Endothelial cell of umbilical vein (primary cell): Measurements from ENCODE around the gene NEURL1B. TPM values are rescaled to one million over a fixed set of nuclear protein-coding genes. Genes with fewer than 3 reads are reported as not detected.

ENCODE experiments used
- BruUV-seq: library from RNA; stranded (reverse); fragments of 400-500 nt; replicated peaks from 2 replicates; lab custom pipeline; 2021; lab: Mats Ljungman, UMichigan
- CTCF ChIA-PET: fragments of 300-600, 350-600 bp; sonication (Branson Sonifier 250); formaldehyde crosslinking; loops from one replicate; lab custom pipeline; 2021; ENCODE audit warnings: antibody characterized with exemption, inconsistent platforms; lab: Charles Lee
- POLR2A ChIA-PET: fragments of 300-600, 350-600 bp; sonication (Branson Sonifier 250); formaldehyde crosslinking; loops from one replicate; lab custom pipeline; 2021; ENCODE audit warnings: antibody characterized with exemption, inconsistent platforms; lab: Charles Lee
- DNase-seq: peaks from one replicate; pipeline ENCODE4 v3.0.0-alpha.2; 2011; ENCODE audit warnings: low read depth, low spot score
- FAIRE-seq: peaks from 2 replicates; lab custom pipeline; 2011; peaks lifted over from hg19 to GRCh38; lab: Jason Lieb, UNC
- H2AFZ ChIP-seq: 2 replicates; pipeline ENCODE4 v1.6.0; 2012; ENCODE audit warnings: low read depth, low read length, control low read depth, inconsistent platforms
- H3K27ac ChIP-seq: 2 replicates; pipeline ENCODE4 v1.5.1; 2011; ENCODE audit warnings: low read depth, mild to moderate bottlenecking, control low read depth, low read length, moderate library complexity; ENCODE audit not compliant: insufficient read depth
- H3K27me3 ChIP-seq, 2 experiments: 2 replicates each; pipeline versions ENCODE4 v1.6.0 to v1.6.1; 2011; ENCODE audit warnings: low read length in 2 of 2, mixed read lengths in 1 of 2; ENCODE audit not compliant: control insufficient read depth in 2 of 2, insufficient read depth in 2 of 2
- H3K36me3 ChIP-seq, 2 experiments: 2 replicates in 1 of 2; 3 replicates in 1 of 2; pipeline ENCODE4 v1.5.1; 2011; ENCODE audit warnings: low read length in 2 of 2, mild to moderate bottlenecking in 1 of 2, moderate library complexity in 1 of 2; ENCODE audit not compliant: control insufficient read depth in 2 of 2, insufficient read depth in 2 of 2; ENCODE audit errors: extremely low read depth in 1 of 2
- H3K4me1 ChIP-seq: 3 replicates; pipeline ENCODE4 v1.5.1; 2011; ENCODE audit warnings: mild to moderate bottlenecking, low read length; ENCODE audit not compliant: control insufficient read depth, insufficient read depth; ENCODE audit errors: extremely low read depth
- H3K4me2 ChIP-seq: 2 replicates; pipeline ENCODE4 v1.6.1; 2011; ENCODE audit warnings: low read length, control low read depth, mixed read lengths; ENCODE audit not compliant: insufficient read depth
- H3K4me3 ChIP-seq, 3 experiments: fragments of 200-600 bp in 1 of 3; sonication (generic), shearing (Covaris generic) in 1 of 3; replicated peaks in 1 of 3; 2 replicates each; pipeline ENCODE4 v1.5.1; 2011 to 2016; ENCODE audit warnings: control low read depth in 3 of 3, low read length in 3 of 3, mild to moderate bottlenecking in 2 of 3, inconsistent platforms in 1 of 3, low read depth in 1 of 3, moderate library complexity in 1 of 3; ENCODE audit not compliant: insufficient read depth in 1 of 3
- H3K79me2 ChIP-seq: 2 replicates; pipeline ENCODE4 v1.6.0; 2012; ENCODE audit warnings: low read length, inconsistent platforms; ENCODE audit not compliant: control insufficient read depth, insufficient read depth
- H3K9ac ChIP-seq: replicated peaks from 2 replicates; pipeline ENCODE3; 2011; ENCODE audit warnings: low read length, control low read depth; ENCODE audit not compliant: insufficient read depth; ENCODE audit errors: extremely low read depth
- H3K9me1 ChIP-seq: replicated peaks from 3 replicates; pipeline ENCODE4 v1.6.0; 2011; ENCODE audit warnings: mild to moderate bottlenecking, low read length; ENCODE audit not compliant: control insufficient read depth, insufficient read depth; ENCODE audit errors: extremely low read depth
- H3K9me3 ChIP-seq: replicated peaks from 2 replicates; pipeline ENCODE4 v1.5.1; 2012; ENCODE audit warnings: low read length, inconsistent platforms; ENCODE audit not compliant: control insufficient read depth, insufficient read depth
- H4K20me1 ChIP-seq: replicated peaks from 2 replicates; pipeline ENCODE3; 2011; ENCODE audit warnings: mild to moderate bottlenecking, low read length; ENCODE audit not compliant: control insufficient read depth, insufficient read depth; ENCODE audit errors: extremely low read depth
- EZH2 ChIP-seq: IDR thresholded peaks from 2 replicates; pipeline ENCODE4 v1.6.1; 2012; ENCODE audit warnings: borderline replicate concordance, low read depth, mild to moderate bottlenecking, moderate library complexity, low read length, inconsistent platforms; ENCODE audit not compliant: severe bottlenecking
- FOS ChIP-seq: IDR thresholded peaks from 2 replicates; pipeline ENCODE4 v1.6.1; 2011; ENCODE audit warnings: mild to moderate bottlenecking, low read length, moderate library complexity, borderline replicate concordance; ENCODE audit not compliant: insufficient read depth
- GATA2 ChIP-seq: IDR thresholded peaks from 2 replicates; pipeline ENCODE4 v1.7.0; 2011; ENCODE audit warnings: low read depth, mild to moderate bottlenecking, moderate library complexity, mixed read lengths, low read length; ENCODE audit not compliant: insufficient read length, insufficient read depth
- JUN ChIP-seq: IDR thresholded peaks from 2 replicates; pipeline ENCODE4 v1.6.1; 2011; ENCODE audit warnings: borderline replicate concordance, low read depth; ENCODE audit not compliant: insufficient read length, insufficient read depth
- MAX ChIP-seq: IDR thresholded peaks from 2 replicates; pipeline ENCODE4 v1.6.1; 2011; ENCODE audit not compliant: insufficient read depth, insufficient read length
- MYC ChIP-seq: IDR thresholded peaks from one replicate; pipeline ENCODE4 v1.6.1; 2011; ENCODE audit warnings: mild to moderate bottlenecking, low read depth, low read length
- POLR2A ChIP-seq: IDR thresholded peaks from 2 replicates; pipeline ENCODE4 v1.6.1; 2012; ENCODE audit warnings: low read depth, mild to moderate bottlenecking, control low read depth, low read length
- POLR2AphosphoS5 ChIP-seq: IDR thresholded peaks from 2 replicates; pipeline ENCODE4 v1.6.1; 2012; ENCODE audit warnings: low read depth, mild to moderate bottlenecking, control low read depth, low read length, moderate library complexity; ENCODE audit not compliant: insufficient read depth
- dilution Hi-C: fragments of 300-500 bp; cut with MboI; formaldehyde crosslinking; loops from one replicate; pipeline ENCODE4 v1.15.0; 2019; ENCODE audit warnings: low sequenced_read_pairs; ENCODE audit not compliant: extremely low pct_ligation_motif_present
- intact Hi-C: fragments of 100-400 bp; cut with micrococcal nuclease; formaldehyde crosslinking; loops from one replicate; pipeline ENCODE4 v1.10.0; 2022
- polyA plus RNA-seq, 4 experiments: library from polyadenylated mRNA; depleted of rRNA in 3 of 4; stranded (reverse) in 3 of 4; unstranded in 1 of 4; fragments of >200 nt; gene quantifications; 2 replicates each; pipeline versions ENCODE4 v1.2.1 to v1.2.3, GENCODE V29; 2011 to 2012; ENCODE audit warnings: missing spikeins in 1 of 4
- total RNA-seq: library from RNA; stranded (reverse); gene quantifications from 2 replicates; pipeline ENCODE4 v1.2.3, GENCODE V29; 2021
- TF ChIP-seq, protein P1 (sequence below), 2 donors: IDR thresholded peaks; 1 replicate in 1 of 2; 2 replicates in 1 of 2; pipeline ENCODE4 v1.5.1; 2011; ENCODE audit warnings: low read length in 2 of 2, mild to moderate bottlenecking in 2 of 2, moderate library complexity in 2 of 2, control low read depth in 1 of 2, inconsistent platforms in 1 of 2, low read depth in 1 of 2; ENCODE audit not compliant: insufficient read depth in 1 of 2; ENCODE audit errors: extremely low read depth in 1 of 2

Gene NEURL1B
- total and polyA plus RNA-seq, 2 donors (not counting 3 experiments of a cell fraction or from before 2014, with no cell fraction given) = 0.44 to 1.6 TPM

- TF ChIP-seq MAX (no peak), POLR2A (no peak), GATA2 (no peak), POLR2AphosphoS5 (no peak), MYC (no peak), EZH2 (no peak), JUN (no peak), FOS (no peak)
- TF ChIP-seq, protein P1, sequence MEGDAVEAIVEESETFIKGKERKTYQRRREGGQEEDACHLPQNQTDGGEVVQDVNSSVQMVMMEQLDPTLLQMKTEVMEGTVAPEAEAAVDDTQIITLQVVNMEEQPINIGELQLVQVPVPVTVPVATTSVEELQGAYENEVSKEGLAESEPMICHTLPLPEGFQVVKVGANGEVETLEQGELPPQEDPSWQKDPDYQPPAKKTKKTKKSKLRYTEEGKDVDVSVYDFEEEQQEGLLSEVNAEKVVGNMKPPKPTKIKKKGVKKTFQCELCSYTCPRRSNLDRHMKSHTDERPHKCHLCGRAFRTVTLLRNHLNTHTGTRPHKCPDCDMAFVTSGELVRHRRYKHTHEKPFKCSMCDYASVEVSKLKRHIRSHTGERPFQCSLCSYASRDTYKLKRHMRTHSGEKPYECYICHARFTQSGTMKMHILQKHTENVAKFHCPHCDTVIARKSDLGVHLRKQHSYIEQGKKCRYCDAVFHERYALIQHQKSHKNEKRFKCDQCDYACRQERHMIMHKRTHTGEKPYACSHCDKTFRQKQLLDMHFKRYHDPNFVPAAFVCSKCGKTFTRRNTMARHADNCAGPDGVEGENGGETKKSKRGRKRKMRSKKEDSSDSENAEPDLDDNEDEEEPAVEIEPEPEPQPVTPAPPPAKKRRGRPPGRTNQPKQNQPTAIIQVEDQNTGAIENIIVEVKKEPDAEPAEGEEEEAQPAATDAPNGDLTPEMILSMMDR (IDR thresholded peaks at IDR 0.05; ENCODE audit: extremely low read depth in 1 of 2, insufficient read depth in 1 of 2, low read depth in 1 of 2, low read length in 2 of 2) = no peak
- DNase-seq = no peak
- Histone ChIP-seq H3K4me2 (no peak overlapping the region), H3K4me1 (no peaks in the 10 kb centered on the region), H3K9me3 (no peaks in the 10 kb centered on the region), H4K20me1 (no peaks in the 10 kb centered on the region), H3K27me3 (peaks cover 0 to 5% of the 10 kb centered on the region in 2 experiments), H3K27ac (no peak overlapping the region), H3K79me2 (no peaks in the 10 kb centered on the region), H2AFZ (no peak overlapping the region), H3K9ac (no peak overlapping the region), H3K4me3 (no peak overlapping the region), H3K36me3 (no peaks in the 10 kb centered on the region), H3K9me1 (no peaks in the 10 kb centered on the region)
- POLR2A ChIA-PET = no interaction called here
- intact Hi-C loops = no loop called here
- FAIRE-seq = no peak
- no TSS peak for BruUV-seq
- CTCF ChIA-PET = interaction anchor here (1.7 kb wide), 1 partner anchor 72 kb away, joined by 4 read pairs; no protein-coding TSS in a partner anchor
- dilution Hi-C loops = no loop called here
Observed at GRCh38 chr5:172624996-172625964, 15.8 kb upstream of the NEURL1B start.
